HG03108 (cell line): ENCODE data around the gene TTC39B.
"Not testable (repeated sequence)": the region's sequence is repeated elsewhere in the genome, so short reads cannot be mapped to it uniquely, and the experiment has no call there.

Source experiments
- ATAC-seq: cut with Tn5 transposase; IDR thresholded peaks from one replicate; pipeline ENCODE4 v1.9.1; 2021; ENCODE audit warnings: moderate library complexity; ENCODE audit not compliant: unreplicated experiment

The TTC39B gene

GRCh38 chr9:15306757-15307522 is at the start of gene TTC39B:
Gene TTC39B (minus strand): TSS chr9:15307216. CDS start chr9:15307125, 91 bp downstream.
- peak; percentile 97 for ATAC-seq

GRCh38 chr9:15355669-15356068 is 48.7 kb upstream of the TTC39B start:
- no peak for ATAC-seq

GRCh38 chr9:15354713-15355112 is 47.7 kb upstream of the TTC39B start:
- no peak for ATAC-seq

GRCh38 chr9:15353892-15354291 is 46.9 kb upstream of the TTC39B start:
- no peak for ATAC-seq

- no peak for ATAC-seq
Measured at GRCh38 chr9:15352306-15352705, 45.3 kb upstream of the TTC39B start.

GRCh38 chr9:15349892-15350761 is 43.1 kb upstream of the TTC39B start:
- ATAC-seq: no peak

GRCh38 chr9:15346837-15347236 is 39.8 kb upstream of the TTC39B start:
- no peak for ATAC-seq

- no peak for ATAC-seq
Measured at GRCh38 chr9:15344191-15344590, 37.2 kb upstream of the TTC39B start.

- no peak for ATAC-seq
Measured at GRCh38 chr9:15333376-15333881, 26.4 kb upstream of the TTC39B start.

GRCh38 chr9:15332939-15333338 is 25.9 kb upstream of the TTC39B start:
- ATAC-seq: no peak

- ATAC-seq: no peak
Measured at GRCh38 chr9:15329539-15330109, 22.6 kb upstream of the TTC39B start.

GRCh38 chr9:15328946-15329345 is 21.9 kb upstream of the TTC39B start:
- ATAC-seq: no peak

GRCh38 chr9:15322695-15323094 is 15.7 kb upstream of the TTC39B start:
- not testable (repeated sequence) for ATAC-seq

- not testable (repeated sequence) for ATAC-seq
Measured at GRCh38 chr9:15319661-15320060, 12.6 kb upstream of the TTC39B start.

- no peak for ATAC-seq
Measured at GRCh38 chr9:15317836-15318235, 10.8 kb upstream of the TTC39B start.

- no peak for ATAC-seq
Measured at GRCh38 chr9:15311607-15312006, 4.6 kb upstream of the TTC39B start.

- no peak for ATAC-seq
Measured at GRCh38 chr9:15310107-15310850, 3.3 kb upstream of the TTC39B start.

GRCh38 chr9:15308511-15308910 is 1.5 kb upstream of the TTC39B start:
- ATAC-seq: no peak

- peak; percentile 17 for ATAC-seq
Measured at GRCh38 chr9:15307523-15307841, 466 bp upstream of the TTC39B start.

GRCh38 chr9:15306068-15306756 is 804 bp downstream of the TTC39B start:
- no peak for ATAC-seq
